Activated CD8-positive, alpha-beta T cell treated with anti-CD3 and anti-CD28 coated beads for 36 hours (primary cell): Measurements from ENCODE around the gene ADAMTS2. TPM values are rescaled to one million over a fixed set of nuclear protein-coding genes. Genes with fewer than 3 reads are reported as not detected.

Experiments
- ATAC-seq: fragments of 200-7000 bp; cut with Tn5 transposase; one replicate; pipeline ENCODE4 v1.10.0; 2021; ENCODE audit warnings: mild to moderate bottlenecking, moderate library complexity
- CTCF ChIA-PET: fragments of 350-600 bp; sonication (Branson Sonifier 250); formaldehyde crosslinking; loops from one replicate; lab custom pipeline; 2021; ENCODE audit warnings: antibody characterized with exemption; lab: Charles Lee
- POLR2A ChIA-PET: fragments of 350-600 bp; sonication (Branson Sonifier 250); formaldehyde crosslinking; loops from one replicate; lab custom pipeline; 2021; ENCODE audit warnings: antibody characterized with exemption; lab: Charles Lee
- DNase-seq: peaks from one replicate; pipeline ENCODE4 v3.0.0-alpha.2; 2020
- H3K27ac Mint-ChIP-seq: one replicate; pipeline ENCODE4 v1.8.0; 2021; ENCODE audit warnings: mild to moderate bottlenecking, mixed read lengths
- H3K27me3 Mint-ChIP-seq: one replicate; pipeline ENCODE4 v1.8.0; 2021; ENCODE audit warnings: mixed read lengths
- H3K36me3 Mint-ChIP-seq: one replicate; pipeline ENCODE4 v1.8.0; 2021; ENCODE audit warnings: low read depth, mixed read lengths
- H3K4me1 Mint-ChIP-seq: one replicate; pipeline ENCODE4 v1.8.0; 2021; ENCODE audit warnings: low read depth, mixed read lengths
- H3K4me3 Mint-ChIP-seq: one replicate; pipeline ENCODE4 v1.8.0; 2021; ENCODE audit warnings: mild to moderate bottlenecking, moderate library complexity, mixed read lengths
- H3K9me3 Mint-ChIP-seq: one replicate; pipeline ENCODE4 v1.8.0; 2021; ENCODE audit warnings: mixed read lengths
- CTCF ChIP-seq: fragments of 200-600 bp; IDR thresholded peaks from one replicate; pipeline ENCODE4 v1.8.0; 2022; ENCODE audit warnings: antibody characterized with exemption, mild to moderate bottlenecking
- intact Hi-C: fragments of 100-400 bp; cut with micrococcal nuclease; formaldehyde crosslinking; loops from one replicate; pipeline ENCODE4 v1.10.0; 2022
- total RNA-seq, 2 experiments: library from RNA; stranded (reverse); gene quantifications; one replicate each; pipeline ENCODE4 v1.2.3, GENCODE V29; 2021

The ADAMTS2 gene
- total RNA-seq, 2 experiments from 2014 or later: not detected

- no peak for DNase-seq
- Mint-ChIP-seq H3K9me3 (no peaks in the 10 kb centered on the region), H3K4me3 (no peak overlapping the region), H3K4me1 (no peaks in the 10 kb centered on the region), H3K27me3 (no peaks in the 10 kb centered on the region), H3K36me3 (no peaks in the 10 kb centered on the region), H3K27ac (no peak overlapping the region)
- POLR2A ChIA-PET: interaction anchor here (0.8 kb wide), 1 partner anchor 20 kb away, joined by 3 read pairs; no protein-coding TSS in a partner anchor
- no peak for ATAC-seq
- intact Hi-C loops: no loop called here
- CTCF ChIA-PET: no interaction called here
- TF ChIP-seq CTCF: no peak
Measured at GRCh38 chr5:179122411-179123108, 222.7 kb downstream of the ADAMTS2 start.

GRCh38 chr5:179121667-179122111 lies 223.6 kb downstream of the ADAMTS2 start:
- H3K27ac Mint-ChIP-seq: no peak overlapping the region
- intact Hi-C loops: no loop called here
- H3K4me3 Mint-ChIP-seq: no peak overlapping the region
- no peak for ATAC-seq
- CTCF ChIA-PET: no interaction called here
- no peak for TF ChIP-seq CTCF
- POLR2A ChIA-PET: no interaction called here
- no peaks in the 10 kb centered on the region for H3K27me3 Mint-ChIP-seq
- no peaks in the 10 kb centered on the region for H3K36me3 Mint-ChIP-seq
- H3K9me3 Mint-ChIP-seq: no peaks in the 10 kb centered on the region
- no peak for DNase-seq
- no peaks in the 10 kb centered on the region for H3K4me1 Mint-ChIP-seq

- Mint-ChIP-seq H3K27me3 (no peaks in the 10 kb centered on the region), H3K9me3 (peaks cover 3% of the 10 kb centered on the region), H3K27ac (no peak overlapping the region), H3K36me3 (no peaks in the 10 kb centered on the region), H3K4me3 (no peak overlapping the region), H3K4me1 (no peaks in the 10 kb centered on the region)
- CTCF ChIA-PET: no interaction called here
- POLR2A ChIA-PET: no interaction called here
- ATAC-seq (no peak), DNase-seq (no peak)
- intact Hi-C loops: no loop called here
- no peak for TF ChIP-seq CTCF
Measured at GRCh38 chr5:179120951-179121666, 224.2 kb downstream of the ADAMTS2 start.

- Mint-ChIP-seq H3K4me3 (no peak overlapping the region), H3K36me3 (no peaks in the 10 kb centered on the region), H3K27ac (no peak overlapping the region), H3K4me1 (no peaks in the 10 kb centered on the region), H3K27me3 (no peaks in the 10 kb centered on the region), H3K9me3 (peaks cover 6% of the 10 kb centered on the region)
- DNase-seq (no peak), ATAC-seq (no peak)
- ChIA-PET CTCF (no interaction called here), POLR2A (no interaction called here)
- TF ChIP-seq CTCF: no peak
- intact Hi-C loops: no loop called here
Measured at GRCh38 chr5:179120421-179120861, 224.8 kb downstream of the ADAMTS2 start.
